H1 (cell line): Measurements from ENCODE around the gene EFCAB6. TPM values are rescaled to one million over a fixed set of nuclear protein-coding genes. Genes with fewer than 3 reads are reported as not detected.

ENCODE experiments used
- CHD7 ChIP-seq: fragments of 300-600 bp; sonication (generic); IDR thresholded peaks from 2 replicates; pipeline ENCODE4 v1.7.1; 2012; ENCODE audit warnings: low read length, moderate library complexity, mild to moderate bottlenecking, inconsistent platforms; ENCODE audit not compliant: insufficient replicate concordance
- YY1 ChIP-seq: IDR thresholded peaks from 2 replicates; pipeline ENCODE4 v1.6.1; 2011; ENCODE audit warnings: low read depth, mild to moderate bottlenecking, low read length
- polyA plus RNA-seq, 7 experiments: library from polyadenylated mRNA; depleted of rRNA in 3 of 7; stranded (reverse) in 5 of 7; unstranded in 2 of 7; fragments of >200 nt in 5 of 7; fragments of 200-250 nt in 2 of 7; gene quantifications; 1 replicate in 5 of 7; 2 replicates in 1 of 7; 4 replicates in 1 of 7; pipeline versions ENCODE4 v1.2.1 to v1.2.3, GENCODE V29; 2011 to 2013; ENCODE audit warnings: missing spikeins in 2 of 7, mixed read lengths in 2 of 7
- total RNA-seq: library from RNA; stranded (reverse); fragmentation: NEBNext Ultra II Directional; extraction: Animal tissue kit (Norgen Biotek cat#: 25700); gene quantifications from 2 replicates; pipeline ENCODE4 v1.2.1, GENCODE V29; 2021

EFCAB6 gene
- total and polyA plus RNA-seq, 2 of the 8 experiments (the other 6 are each of a cell fraction or from before 2014, with no cell fraction given), result 0.32 to 1.7 TPM

- TF ChIP-seq CHD7, result no peak
- TF ChIP-seq YY1, result no peak
Observed at GRCh38 chr22:43582394-43582793, 229.7 kb downstream of the EFCAB6 start (continued).
